A673 (cell line): ENCODE results near the gene SPATA46.

ENCODE experiments used
- EZH2 ChIP-seq: fragments of 200-600 bp; sonication (generic); IDR thresholded peaks from 2 replicates; pipeline ENCODE4 v1.6.1; 2017; ENCODE audit warnings: borderline replicate concordance, low read depth, mild to moderate bottlenecking, mixed read lengths, antibody characterized with exemption, low read length; ENCODE audit not compliant: poor library complexity, severe bottlenecking
- TF ChIP-seq, protein P1 (sequence below): fragments of 300-800, 200-600 bp; sonication (generic); conservative IDR thresholded peaks from 2 replicates; pipeline ENCODE4 v1.5.1; 2017; ENCODE audit warnings: low read depth, mild to moderate bottlenecking, antibody characterized with exemption, low read length, moderate library complexity, mixed read lengths

DNA sequence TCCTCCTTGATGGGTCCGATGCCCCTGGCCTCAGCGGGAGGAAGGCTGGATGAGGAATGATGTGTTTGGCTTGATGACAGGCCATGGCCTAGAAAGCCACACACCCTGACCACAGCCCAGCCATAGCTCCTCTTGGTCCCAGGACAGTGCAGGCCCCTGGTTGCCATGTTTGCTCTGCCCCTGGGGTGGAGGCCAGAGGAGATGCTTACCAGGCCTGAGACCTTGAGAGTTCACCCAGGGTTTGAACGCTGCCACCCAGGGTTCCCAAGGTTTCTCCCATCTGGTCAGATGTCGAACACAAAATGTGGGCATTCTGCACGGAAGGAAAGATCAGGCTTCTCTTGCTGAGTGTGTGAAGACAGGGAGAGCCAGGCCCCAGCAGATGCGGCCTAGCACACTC is 7.5 kb upstream of the SPATA46 start:
- TF ChIP-seq, protein P1, sequence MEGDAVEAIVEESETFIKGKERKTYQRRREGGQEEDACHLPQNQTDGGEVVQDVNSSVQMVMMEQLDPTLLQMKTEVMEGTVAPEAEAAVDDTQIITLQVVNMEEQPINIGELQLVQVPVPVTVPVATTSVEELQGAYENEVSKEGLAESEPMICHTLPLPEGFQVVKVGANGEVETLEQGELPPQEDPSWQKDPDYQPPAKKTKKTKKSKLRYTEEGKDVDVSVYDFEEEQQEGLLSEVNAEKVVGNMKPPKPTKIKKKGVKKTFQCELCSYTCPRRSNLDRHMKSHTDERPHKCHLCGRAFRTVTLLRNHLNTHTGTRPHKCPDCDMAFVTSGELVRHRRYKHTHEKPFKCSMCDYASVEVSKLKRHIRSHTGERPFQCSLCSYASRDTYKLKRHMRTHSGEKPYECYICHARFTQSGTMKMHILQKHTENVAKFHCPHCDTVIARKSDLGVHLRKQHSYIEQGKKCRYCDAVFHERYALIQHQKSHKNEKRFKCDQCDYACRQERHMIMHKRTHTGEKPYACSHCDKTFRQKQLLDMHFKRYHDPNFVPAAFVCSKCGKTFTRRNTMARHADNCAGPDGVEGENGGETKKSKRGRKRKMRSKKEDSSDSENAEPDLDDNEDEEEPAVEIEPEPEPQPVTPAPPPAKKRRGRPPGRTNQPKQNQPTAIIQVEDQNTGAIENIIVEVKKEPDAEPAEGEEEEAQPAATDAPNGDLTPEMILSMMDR = no peak
- TF ChIP-seq EZH2 = no peak
